ENCODE measurements around the gene CHST6. TPM values are rescaled to one million over a fixed set of nuclear protein-coding genes. Genes with fewer than 3 reads are reported as not detected.
A peak's percentile ranks its signal among the peaks of the same experiment; 100 is the strongest.

The CHST6 gene
- total and polyA plus RNA-seq, 9 of the 15 experiments (the other 6 are each of a cell fraction or from before 2014, with no cell fraction given), result 0.01 to 0.05 (median 0.02) TPM; not detected in 6

DNA sequence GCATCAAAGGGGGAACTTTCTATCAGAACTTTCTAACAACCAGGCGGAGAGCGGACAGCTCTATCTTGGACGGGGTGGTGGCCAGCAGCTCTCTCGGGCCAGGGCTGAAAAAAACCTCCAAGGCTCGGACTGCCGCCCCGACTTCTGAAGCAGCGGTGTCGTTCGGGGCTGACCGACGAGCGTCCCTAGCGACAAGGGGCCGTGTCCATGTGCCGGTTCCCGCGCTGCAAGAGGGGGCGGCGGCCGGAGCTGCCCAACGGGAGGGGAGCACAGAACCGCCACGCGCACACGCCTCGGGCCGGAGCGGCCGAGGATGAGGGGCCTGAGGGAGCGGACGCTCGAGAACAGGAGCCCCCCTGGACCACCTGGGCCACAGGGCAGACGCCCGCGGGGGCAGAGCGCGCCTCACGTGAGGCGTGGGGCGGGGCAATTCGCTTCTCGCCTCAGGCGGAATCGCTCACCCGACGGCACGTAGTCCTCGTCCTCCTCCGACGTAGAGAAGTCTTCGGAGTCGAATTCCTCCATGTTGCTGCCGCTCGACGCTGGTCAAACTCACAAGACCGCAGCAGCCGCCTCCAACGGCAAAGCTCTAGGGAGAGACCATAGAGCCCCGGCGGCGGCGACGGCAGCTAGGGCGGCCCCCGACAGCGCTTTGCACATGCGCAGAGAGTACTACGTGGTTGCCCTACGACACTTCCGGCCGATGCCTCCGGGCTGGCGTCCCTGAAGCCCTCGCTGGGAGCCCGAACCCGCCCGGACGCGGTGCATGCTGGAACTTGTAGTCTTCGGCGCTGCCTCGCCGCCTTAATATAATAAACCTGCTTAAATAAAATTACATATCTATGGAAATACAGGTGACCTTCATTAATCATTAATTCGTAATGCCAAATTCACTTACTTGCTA is 62.2 kb downstream of the CHST6 start, which contains the start of gene CFDP1 (continued):
- TF ChIP-seq PBX2 (CRISPR knock-in tag; IDR thresholded peaks at IDR 0.05; ENCODE audit: low read depth) (no peak), PBX2 (tag; conservative IDR thresholded peaks at IDR 0.05; ENCODE audit: low read depth) (no peak), RFX1 (IDR thresholded peaks at IDR 0.05) (peak; percentile 84), CREM (IDR thresholded peaks at IDR 0.05; ENCODE audit: low read depth) (peak; percentile 95), THAP7 (CRISPR knock-in tag; IDR thresholded peaks at IDR 0.05) (peak; percentile 56; the same call in 1 of the 2 replicates), FOXA3 (CRISPR knock-in tag; conservative IDR thresholded peaks at IDR 0.05 in 1 of 2, IDR thresholded peaks at IDR 0.05 in 1 of 2) (peak in 1 of 2 experiments; percentile 59; a peak in 1 of 4 replicates), GATAD2B (IDR thresholded peaks at IDR 0.05; ENCODE audit: borderline replicate concordance) (no peak), CBX1 (IDR thresholded peaks at IDR 0.05; ENCODE audit: low read depth) (peak; percentile 66; the same call in 1 of the 2 replicates), EHMT2 (IDR thresholded peaks at IDR 0.05) (no peak), ZBTB17 (CRISPR knock-in tag; IDR thresholded peaks at IDR 0.05) (no peak), SIX5 (IDR thresholded peaks at IDR 0.05; ENCODE audit: borderline replicate concordance in 1 of 2, insufficient read depth in 1 of 2, low read depth in 1 of 2, low read length in 2 of 2) (peak; percentile 63 to 69; a peak in 3 of 4 replicates), MAZ (CRISPR knock-in tag; conservative IDR thresholded peaks at IDR 0.05 in 1 of 2, IDR thresholded peaks at IDR 0.05 in 1 of 2) (peak; percentile 82 to 93), KDM4B (IDR thresholded peaks at IDR 0.05; ENCODE audit: borderline replicate concordance in 2 of 2, low read depth in 1 of 2) (0 out of 4 replicates have a peak, but pooled peaks of 1 of the 2 experiments have one; percentile 66), ETS1 (conservative IDR thresholded peaks at IDR 0.05; ENCODE audit: control insufficient read depth, low read depth, low read length) (peak; percentile 79), ZBTB7A (IDR thresholded peaks at IDR 0.05; ENCODE audit: borderline replicate concordance, control insufficient read depth, low read depth, low read length) (peak; percentile 53), ID3 (CRISPR knock-in tag; IDR thresholded peaks at IDR 0.05) (no peak), ID3 (tag; IDR thresholded peaks at IDR 0.05) (peak; percentile 78)
- TF ChIP-seq, protein P1, sequence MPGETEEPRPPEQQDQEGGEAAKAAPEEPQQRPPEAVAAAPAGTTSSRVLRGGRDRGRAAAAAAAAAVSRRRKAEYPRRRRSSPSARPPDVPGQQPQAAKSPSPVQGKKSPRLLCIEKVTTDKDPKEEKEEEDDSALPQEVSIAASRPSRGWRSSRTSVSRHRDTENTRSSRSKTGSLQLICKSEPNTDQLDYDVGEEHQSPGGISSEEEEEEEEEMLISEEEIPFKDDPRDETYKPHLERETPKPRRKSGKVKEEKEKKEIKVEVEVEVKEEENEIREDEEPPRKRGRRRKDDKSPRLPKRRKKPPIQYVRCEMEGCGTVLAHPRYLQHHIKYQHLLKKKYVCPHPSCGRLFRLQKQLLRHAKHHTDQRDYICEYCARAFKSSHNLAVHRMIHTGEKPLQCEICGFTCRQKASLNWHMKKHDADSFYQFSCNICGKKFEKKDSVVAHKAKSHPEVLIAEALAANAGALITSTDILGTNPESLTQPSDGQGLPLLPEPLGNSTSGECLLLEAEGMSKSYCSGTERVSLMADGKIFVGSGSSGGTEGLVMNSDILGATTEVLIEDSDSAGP (CRISPR knock-in tag; IDR thresholded peaks at IDR 0.05), result peak; percentile 13; the same call in 1 of the 2 replicates

Data from K562 (cell line).